ENCODE measurements around the gene MARK3.

GRCh38 chr14:103346286-103346685, 38.9 kb upstream of the MARK3 start:
- no peak for TF ChIP-seq POLR2AphosphoS5 (IDR thresholded peaks at IDR 0.05)
- TF ChIP-seq CTCF (IDR thresholded peaks at IDR 0.05): no peak
